ENCODE measurements around the gene MICAL3.

- TF ChIP-seq CTCF (IDR thresholded peaks at IDR 0.05) (no peak), POLR2A (IDR thresholded peaks at IDR 0.05) (no peak), EP300 (IDR thresholded peaks at IDR 0.05) (no peak), POLR2AphosphoS5 (IDR thresholded peaks at IDR 0.05) (no peak)
These were observed 217.3 kb downstream of the MICAL3 start for GRCh38 chr22:17807086-17807485.
